Body of pancreas (tissue), 4 donors: ENCODE data around the gene KCTD12.

ENCODE experiments used
- CTCF ChIP-seq, 7 experiments: fragments of 450-650 bp in 4 of 7; fragments of 200-600 bp in 3 of 7; sonication (generic) in 3 of 7; IDR thresholded peaks; one replicate each; pipeline ENCODE4 v1.5.1; 2016 to 2019; ENCODE audit warnings: antibody characterized with exemption in 7 of 7
- POLR2A ChIP-seq, 3 donors: fragments of 450-650 bp; IDR thresholded peaks; one replicate each; pipeline ENCODE4 v1.6.1; 2016; ENCODE audit warnings: antibody characterized with exemption in 3 of 3, mild to moderate bottlenecking in 2 of 3

- TF ChIP-seq CTCF (IDR thresholded peaks at IDR 0.05) = no peak
- no peak for TF ChIP-seq POLR2A (IDR thresholded peaks at IDR 0.05)
Observed at GRCh38 chr13:76929320-76929719, 43.1 kb upstream of the KCTD12 start.
